Fibroblast of upper back skin (primary cell): Measurements from ENCODE around the gene STK10.
A peak's percentile ranks its signal among the peaks of the same experiment; 100 is the strongest.

ENCODE experiments used
- DNase-seq: peaks from one replicate; pipeline ENCODE4 v3.0.0-alpha.2; 2013

STK10 gene

GRCh38 chr5:172188893-172189692 is 1.1 kb upstream of the STK10 start:
- peak; percentile 49 for DNase-seq

DNA sequence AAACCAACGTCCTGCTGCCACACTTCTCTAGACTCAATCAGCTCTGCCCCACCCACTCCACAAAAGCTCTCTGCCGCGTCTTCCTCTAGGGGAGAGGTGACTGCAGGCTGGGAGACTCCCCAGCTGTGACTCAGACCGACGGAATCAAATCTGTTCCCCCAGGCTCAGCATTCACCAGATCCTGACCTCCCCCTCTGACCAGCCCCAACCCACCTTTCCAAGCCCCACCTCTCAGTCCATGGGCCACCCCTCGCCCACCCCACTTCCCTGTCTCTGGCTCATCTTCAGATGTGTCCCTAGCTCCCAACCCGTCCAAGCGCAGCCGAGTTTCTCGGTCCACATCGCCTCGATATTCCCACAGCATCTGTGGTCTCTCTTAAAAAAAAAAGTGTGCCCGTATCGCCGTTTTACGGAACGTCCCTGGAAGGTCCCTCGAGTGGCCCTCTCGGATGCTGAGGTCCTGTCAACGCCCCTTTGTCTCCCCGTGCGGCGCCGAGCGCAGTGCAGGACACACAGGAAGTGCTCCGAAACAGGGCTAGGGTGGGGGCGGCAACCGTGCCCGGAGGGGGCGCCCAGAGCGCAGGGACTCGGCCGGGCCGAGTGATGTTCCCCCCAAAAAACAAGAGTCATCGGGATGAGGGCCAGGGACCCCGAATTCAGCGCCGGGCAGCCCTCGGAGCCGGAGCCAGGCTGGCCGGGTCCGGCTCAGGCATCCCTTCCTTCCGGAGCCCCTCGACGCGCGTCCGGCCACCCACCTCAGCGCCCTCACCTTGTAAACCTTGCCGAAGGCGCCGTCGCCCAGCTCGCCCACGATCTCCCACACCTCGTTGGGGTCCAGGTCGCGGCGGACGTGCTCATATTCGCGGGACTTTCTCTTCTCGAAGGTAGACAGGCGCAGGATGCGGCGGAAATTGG is 649 bp downstream of the STK10 start:
- peak; percentile 70 for DNase-seq

DNA sequence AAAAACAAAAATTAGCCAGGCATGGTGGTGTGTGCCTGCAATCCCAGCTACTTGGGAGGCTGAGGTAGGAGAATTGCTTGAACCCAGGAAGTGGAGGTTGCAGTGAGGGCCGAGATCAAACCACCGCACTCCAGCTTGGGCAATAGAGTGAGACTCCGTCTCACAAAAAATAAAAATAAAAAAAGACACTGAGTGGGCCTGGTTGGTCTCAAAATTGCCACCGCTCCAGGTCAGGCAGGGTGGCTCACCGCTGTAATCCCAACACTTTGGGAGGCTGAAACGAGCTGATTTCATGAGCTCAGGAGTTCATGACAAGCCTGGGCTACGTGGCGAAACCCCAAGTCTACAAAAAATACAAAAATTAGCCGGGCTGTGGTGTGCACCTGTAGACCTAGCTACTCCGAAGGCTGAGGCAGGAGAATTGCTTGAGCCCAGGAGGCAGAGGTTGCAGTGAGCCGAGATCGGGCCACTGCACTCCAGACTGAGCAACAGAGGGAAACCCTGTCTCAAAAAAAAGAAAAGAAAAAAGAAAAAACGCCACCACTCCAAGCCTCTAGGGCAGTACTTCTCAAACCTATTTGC is 1.8 kb downstream of the STK10 start:
- DNase-seq, result no peak

DNA sequence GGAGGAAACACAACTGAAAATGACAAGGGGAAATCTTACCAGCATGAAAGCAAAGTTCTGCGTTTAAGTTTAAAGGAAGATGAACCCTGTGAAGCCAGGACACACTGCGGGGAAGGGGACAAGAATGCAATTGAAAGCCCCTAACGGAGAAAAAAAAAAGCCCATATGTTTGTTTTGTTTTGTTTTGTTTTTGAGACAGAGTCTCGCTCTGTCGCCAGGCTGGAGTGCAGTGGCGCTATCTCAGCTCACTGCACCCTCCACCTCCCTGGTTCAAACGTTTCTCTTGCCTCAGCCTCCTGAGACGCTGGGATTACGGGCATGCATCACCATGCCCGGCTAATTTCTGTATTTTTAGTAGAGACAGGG is 2.9 kb downstream of the STK10 start:
- no peak for DNase-seq

DNA sequence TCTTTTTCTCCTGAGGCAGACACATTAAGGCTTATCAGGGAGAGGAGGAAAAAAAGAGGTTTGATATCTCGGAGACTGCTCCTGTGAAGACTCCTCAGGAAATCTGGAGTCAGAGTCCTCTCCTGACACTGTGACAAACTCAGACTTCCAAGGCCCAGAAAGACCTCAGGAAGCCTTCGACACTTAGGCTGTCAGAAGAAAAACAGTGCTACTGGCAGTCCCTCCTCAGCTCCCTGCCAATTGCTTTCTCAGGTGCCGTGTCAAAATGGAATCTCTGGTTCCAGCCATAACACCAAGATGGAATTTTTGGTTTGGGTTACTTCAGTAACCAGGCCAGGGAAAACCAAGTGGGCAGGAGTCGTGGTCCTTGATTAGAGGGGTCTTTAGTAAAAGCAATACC is 4.1 kb downstream of the STK10 start:
- DNase-seq, result no peak

- DNase-seq, result no peak
These were observed 5.7 kb downstream of the STK10 start for GRCh38 chr5:172182291-172182690.

GRCh38 chr5:172180936-172181335 is 7.1 kb downstream of the STK10 start:
- no peak for DNase-seq

DNA sequence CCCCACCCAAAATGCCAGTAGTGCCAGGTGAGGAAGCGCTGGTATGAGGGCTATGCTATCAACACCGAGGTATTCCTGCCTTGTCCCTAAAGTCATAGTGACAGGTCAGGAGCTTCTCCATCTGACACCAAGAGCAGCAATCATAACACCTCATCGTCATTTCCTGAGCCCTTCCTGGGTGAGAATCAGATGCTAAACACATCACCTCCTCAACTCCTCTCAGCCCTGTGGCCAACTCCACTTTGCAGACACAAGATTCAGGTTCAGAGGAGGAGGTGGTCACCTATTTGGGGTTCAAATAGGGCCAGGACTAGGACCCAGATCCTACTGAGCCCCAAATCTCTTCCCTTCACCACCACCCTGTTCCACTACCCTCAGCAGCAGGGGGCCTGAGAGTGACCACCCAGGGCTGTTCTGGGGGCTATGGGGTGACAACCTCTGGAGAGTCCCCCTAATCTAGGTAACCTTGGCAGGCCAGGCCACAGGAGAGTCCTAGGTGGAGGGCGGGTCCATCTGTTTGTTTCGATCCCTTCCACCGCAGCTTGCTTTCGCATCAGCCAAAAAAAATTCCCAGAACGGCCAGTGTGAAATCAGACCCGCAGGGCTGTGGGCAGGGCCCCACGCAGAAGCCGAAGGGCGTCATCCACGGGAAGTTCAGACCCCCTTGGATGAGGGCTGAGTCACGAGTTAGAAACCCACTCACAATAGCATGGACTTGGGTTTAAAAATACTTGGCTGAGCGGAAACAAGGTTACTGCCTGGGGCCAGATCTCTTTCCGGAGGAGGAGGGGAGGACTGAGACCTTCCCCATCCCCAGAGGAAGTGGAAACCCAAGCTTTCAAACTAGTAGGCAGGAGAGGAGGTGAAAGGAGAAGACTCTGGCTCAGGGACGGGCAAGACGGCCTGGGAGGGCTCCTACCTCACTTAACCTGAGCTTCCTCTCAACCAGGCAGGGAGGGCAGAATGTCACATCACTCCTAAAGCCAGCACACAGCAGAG is 8.7 kb downstream of the STK10 start:
- peak; percentile 52 for DNase-seq

DNA sequence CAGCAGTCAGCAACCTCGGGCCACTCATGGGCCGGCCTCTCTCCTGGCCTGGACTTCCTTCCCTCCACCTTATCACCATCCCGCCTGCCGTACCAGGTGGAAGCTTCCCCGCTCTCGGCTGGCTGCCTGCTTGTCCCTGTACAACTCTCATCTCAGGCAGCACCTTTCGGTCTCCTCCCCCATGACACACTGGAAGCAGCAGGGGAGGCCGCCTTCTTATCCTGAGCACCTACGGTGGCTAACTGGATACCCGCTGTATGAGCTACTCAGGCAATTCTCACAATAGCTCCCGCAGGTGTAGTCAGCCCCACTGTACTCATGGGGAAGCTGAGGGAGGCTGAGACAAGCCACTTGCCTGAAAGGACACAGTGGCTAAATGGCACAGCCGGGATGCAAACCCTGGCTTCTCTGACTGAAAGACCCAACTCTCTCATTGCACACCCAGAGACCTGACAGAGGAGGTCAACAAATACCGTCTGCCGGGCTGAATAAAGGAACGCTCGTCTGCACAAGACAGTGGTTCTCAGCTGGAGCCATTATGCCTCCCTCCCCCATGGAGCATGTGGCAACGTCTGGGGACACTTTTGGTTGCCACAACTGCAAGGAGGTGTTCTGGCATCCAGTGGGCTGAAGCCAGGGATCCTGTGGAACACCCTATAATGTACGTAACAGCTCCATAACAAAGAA is 9.6 kb downstream of the STK10 start:
- no peak for DNase-seq

DNA sequence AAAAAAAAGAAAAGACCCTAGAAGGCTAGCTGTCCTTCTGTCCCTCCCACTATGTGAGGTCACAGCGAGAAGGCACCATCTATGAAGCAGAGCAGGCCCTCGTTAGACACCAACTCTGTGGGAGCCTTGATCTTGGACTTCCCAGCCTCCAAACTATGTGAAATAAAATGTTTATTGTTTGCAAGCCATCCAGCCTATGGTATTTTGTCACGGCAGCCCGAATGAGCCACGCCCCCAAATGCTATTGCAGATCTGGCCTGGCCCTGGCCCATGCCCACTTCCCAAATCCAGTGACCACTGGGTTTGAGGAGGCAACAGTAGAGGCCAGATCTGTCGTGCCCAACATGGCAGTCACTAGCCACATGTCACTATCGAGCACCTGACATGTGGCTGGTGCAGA is 10.8 kb downstream of the STK10 start:
- no peak for DNase-seq

- DNase-seq, result no peak
These were observed 12.7 kb downstream of the STK10 start for GRCh38 chr5:172175263-172175719.

DNA sequence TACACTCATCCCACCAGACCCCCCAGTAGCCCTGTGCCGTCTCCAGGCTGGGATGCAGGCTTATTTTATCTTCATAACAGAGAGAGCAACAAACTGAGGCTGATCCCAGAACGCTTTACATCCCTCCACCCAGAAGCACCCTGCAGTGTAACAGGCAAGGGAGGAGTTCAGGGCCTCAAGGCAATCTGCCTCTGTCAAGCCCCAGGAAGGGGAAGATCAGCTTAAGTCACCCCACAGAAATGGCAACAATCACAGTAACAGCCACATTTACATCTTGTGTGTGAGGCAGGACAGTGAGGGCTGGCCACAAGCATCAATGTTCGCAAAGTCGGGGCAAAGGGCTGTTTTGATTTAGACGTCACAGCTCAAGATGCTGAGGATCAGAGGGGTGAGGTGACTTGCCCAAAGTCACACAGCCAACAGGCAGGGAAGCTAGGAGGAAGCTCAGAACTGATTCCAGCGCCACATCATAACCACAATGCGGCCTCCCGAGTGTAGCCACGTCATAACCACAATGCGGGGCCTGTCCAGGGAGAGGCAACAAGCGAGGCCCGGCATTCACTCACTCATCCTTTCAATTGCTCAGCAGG is 14.4 kb downstream of the STK10 start:
- peak; percentile 65 for DNase-seq

- DNase-seq, result no peak
These were observed 15.0 kb downstream of the STK10 start for GRCh38 chr5:172172912-172173563.

DNA sequence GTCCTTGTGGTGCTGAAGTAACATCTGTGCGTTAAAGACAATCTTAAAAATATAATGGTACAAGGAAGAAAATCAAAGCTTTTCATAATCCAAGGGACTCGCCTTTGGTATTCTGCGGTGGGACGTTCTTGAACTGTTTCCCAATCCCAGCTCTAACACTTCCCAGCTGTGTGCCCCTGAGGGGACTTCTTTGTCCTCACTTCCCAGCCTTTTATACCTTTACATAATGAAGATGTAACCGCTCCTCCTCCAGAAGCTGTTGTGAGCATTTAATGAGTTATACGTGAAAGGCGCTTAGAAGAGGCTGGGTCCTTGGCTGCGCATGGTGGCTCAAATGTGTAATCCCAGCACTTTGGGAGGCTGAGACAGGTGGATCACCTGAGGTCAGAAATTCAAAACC is 16.9 kb downstream of the STK10 start:
- DNase-seq, result no peak

GRCh38 chr5:172170251-172170701 is 17.7 kb downstream of the STK10 start:
- DNase-seq, result no peak

DNA sequence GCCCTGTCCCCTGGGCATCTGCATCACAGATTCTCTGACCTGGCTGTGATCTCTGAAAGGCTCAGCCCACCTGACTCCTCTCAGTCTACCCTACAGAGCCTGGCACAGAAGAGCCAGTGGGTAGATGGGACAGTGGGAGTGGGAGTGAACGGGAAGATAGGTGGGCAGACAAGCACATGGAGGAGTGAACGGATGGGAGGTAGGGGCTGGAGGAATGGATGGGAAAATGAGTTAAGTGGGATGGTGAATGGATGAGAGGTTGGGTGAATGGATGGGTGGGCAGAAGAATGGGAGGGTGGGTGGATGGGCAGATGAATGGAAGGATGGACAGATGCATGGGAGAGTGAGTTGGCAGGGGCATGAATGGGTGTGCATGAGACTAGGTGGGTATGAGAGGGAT is 18.8 kb downstream of the STK10 start:
- DNase-seq, result no peak

DNA sequence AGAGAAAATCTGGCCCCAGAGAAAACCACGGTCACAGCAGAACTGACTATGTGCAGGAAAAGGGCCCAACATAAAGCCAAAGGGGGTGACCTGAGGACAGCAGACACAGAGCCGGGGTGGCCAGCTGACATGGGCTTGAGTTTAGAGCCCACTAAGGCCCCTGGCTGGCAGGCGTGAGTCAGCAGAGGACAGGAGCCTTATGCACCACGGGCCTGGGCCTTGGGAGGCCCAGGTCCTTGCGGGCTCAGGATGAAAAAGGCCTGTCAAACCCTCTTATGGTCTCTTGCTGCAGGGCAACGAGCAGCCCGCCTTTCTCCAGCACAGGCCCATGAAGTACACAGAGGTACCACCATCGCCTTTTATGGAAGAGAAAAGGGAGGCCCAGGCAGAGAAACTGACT is 19.7 kb downstream of the STK10 start:
- no peak for DNase-seq

DNA sequence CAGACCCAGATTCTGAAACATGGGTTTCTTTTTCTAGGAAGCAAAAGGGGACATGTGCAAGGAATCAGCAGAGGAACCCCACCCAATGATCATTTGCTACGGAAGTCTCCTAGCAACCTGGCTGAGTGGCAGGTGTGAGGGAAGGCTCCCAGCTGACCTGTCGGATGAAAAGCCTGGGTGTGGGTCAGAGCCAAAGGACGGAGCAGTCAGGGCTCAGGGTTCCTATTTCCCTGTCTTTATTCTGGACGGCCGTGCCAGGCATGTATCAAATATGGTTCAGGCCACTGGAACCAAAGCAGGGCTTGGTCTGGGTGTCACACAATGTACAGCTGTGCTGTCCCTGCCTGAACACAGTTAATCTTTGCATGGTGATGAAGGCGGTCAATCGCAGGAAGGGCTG is 20.1 kb downstream of the STK10 start:
- no peak for DNase-seq

- peak; percentile 27 for DNase-seq
These were observed 21.8 kb downstream of the STK10 start for GRCh38 chr5:172166030-172166826.

- no peak for DNase-seq
These were observed 22.6 kb downstream of the STK10 start for GRCh38 chr5:172165465-172165864.
